Activated naive CD8-positive, alpha-beta T cell (primary cell): ENCODE data around the gene RTBDN.
"Not testable (repeated sequence)": the region's sequence is repeated elsewhere in the genome, so short reads cannot be mapped to it uniquely, and the experiment has no call there.

ENCODE experiments used
- H3K27ac Mint-ChIP-seq: one replicate; pipeline ENCODE4 v1.8.0; 2021; ENCODE audit warnings: mixed read lengths
- H3K27me3 Mint-ChIP-seq: one replicate; pipeline ENCODE4 v1.8.0; 2021; ENCODE audit warnings: mixed read lengths
- H3K36me3 Mint-ChIP-seq: one replicate; pipeline ENCODE4 v1.8.0; 2021; ENCODE audit warnings: mixed read lengths
- H3K4me1 Mint-ChIP-seq: one replicate; pipeline ENCODE4 v1.8.0; 2021; ENCODE audit warnings: low read depth, mixed read lengths
- H3K4me3 Mint-ChIP-seq: one replicate; pipeline ENCODE4 v1.8.0; 2021; ENCODE audit warnings: mild to moderate bottlenecking, mixed read lengths
- H3K9me3 Mint-ChIP-seq: one replicate; pipeline ENCODE4 v1.8.0; 2021; ENCODE audit warnings: low read depth, mixed read lengths

Gene RTBDN

DNA sequence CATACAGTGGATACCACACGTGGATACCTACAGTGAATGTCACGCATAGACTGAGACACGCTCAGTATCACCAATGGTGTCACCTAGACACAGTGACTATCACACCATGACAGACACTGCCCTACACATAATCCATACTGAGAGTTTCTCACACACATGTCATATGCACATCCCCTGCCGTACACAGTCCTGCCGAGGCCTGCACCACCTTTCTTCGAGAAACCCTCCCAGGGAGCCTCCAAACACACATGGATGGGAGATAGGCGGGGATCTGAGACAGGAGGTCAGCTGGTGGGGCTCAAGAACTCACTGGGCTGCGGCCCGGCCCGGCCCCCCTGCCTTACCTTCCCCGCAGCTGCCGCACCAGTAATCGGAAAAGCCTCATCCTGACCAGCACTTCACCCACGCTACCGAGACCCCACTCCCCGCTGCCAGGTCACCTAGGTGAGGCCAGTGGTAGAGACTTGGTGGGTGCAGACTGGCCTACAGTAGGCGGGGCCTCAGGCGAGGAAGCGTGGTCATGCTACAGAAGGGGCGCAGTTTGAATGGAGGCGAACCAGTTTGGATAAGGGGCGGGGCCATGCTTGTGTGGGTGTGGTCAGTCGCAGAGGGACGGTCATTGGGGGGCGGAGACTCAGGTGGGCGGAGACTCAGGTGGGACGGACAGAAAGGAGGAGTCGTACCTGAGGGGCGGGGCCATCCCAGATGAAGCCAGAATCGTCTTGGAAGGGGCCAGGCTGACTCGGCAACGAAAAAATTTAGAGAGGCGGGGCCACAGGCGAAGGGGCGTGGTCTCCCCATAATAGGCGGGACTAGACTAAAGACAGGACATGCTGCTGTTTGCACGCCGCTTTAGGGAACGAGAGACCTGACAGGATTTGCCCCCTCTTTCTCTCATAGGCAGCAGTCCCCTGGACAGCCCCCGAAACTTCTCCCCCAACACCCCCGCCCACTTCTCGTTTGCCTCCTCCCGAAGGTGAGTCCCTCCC, 6.0 kb upstream of the RTBDN start:
- no peaks in the 10 kb centered on the region for H3K9me3 Mint-ChIP-seq
- H3K36me3 Mint-ChIP-seq = peaks cover 3% of the 10 kb centered on the region
- peak overlapping the region; percentile 34 for H3K4me3 Mint-ChIP-seq
- peaks cover 36% of the 10 kb centered on the region for H3K4me1 Mint-ChIP-seq
- H3K27me3 Mint-ChIP-seq = peaks cover 58% of the 10 kb centered on the region
- no peak overlapping the region for H3K27ac Mint-ChIP-seq

DNA sequence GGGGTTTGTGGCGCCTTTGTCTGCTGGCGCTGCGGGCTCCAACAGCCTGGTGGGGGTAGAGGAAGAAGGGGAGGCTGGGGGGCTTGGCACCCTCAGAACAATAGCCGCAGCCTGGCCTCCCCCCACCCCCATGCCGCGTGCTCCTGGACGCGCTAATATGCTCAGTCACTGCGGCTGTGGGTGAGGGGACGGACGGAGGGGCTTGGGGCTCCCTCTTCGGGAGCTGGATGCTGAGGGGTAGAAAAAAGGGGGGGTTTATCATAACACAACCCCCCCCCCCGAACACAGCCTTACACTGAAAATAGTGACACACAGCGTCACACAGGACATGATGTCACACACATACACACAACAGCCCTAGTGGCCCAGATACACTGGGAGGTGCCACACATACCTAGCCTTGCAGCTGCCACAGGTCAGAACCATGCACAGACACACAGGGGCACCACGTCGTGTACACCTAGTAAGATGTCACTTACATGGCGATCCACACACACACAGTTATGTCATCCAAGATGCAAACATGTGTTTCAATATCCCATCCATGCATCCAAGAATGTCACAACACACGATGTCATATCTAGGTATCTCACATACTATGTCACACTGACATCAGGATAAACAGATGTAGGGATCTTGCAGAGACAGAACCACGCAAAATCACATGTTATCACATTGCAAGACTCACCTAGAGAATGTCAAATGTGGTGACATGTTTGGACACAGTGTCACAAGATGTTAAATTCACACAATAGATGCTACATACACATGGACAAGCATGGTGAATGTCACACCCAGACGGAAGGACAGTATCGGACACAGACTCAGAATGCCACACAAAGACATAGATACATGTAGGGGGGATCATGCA, 4.7 kb upstream of the RTBDN start:
- Mint-ChIP-seq H3K4me1 (peaks cover 41% of the 10 kb centered on the region), H3K9me3 (no peaks in the 10 kb centered on the region), H3K4me3 (peak overlapping the region; percentile 84), H3K27ac (no peak overlapping the region), H3K36me3 (peaks cover 3% of the 10 kb centered on the region), H3K27me3 (peaks cover 60% of the 10 kb centered on the region)

DNA sequence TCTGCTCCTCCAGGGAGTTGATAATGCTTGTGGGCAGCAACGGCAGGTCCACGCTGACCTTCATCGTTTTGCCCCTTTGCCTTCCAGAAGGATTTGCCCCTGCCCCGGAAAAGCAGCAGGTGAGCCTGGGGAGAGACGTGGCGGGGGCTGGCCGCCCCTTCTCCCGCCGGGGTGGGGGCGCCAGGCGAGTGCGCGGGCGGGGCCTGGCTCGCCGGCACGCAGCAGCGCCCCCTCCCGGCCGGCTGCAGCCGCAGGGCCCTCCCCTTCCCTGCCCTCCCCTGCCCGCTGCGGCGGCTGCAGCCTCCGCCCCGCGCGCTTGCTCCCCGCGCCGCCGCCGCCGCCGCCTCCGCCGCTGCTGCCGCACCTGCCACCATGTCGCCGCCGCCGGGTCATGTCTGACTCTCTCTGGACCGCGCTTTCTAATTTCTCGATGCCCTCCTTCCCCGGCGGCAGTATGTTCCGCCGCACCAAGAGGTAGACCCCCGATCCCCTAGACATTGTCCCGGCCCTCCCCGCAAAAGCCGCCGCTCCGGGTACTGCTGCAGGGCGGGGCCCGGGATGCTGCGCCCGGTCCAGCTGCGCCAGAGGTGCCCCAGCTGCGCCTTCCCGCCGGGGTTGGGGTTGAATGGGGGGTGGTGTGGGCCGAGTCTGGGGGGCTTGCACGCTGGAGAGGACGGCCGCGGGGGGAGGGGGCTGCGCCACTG, 4.0 kb upstream of the RTBDN start, which contains the start of gene MAST1:
TSS of gene MAST1 (plus strand) at position 334 of the 704 bp plus-strand sequence. CDS start at position 392, 58 bp downstream.
- no peak within 1 kb of the TSS for H3K27ac Mint-ChIP-seq
- peaks cover 59% of the 10 kb centered on the region for H3K27me3 Mint-ChIP-seq
- no peaks in the 10 kb centered on the region for H3K9me3 Mint-ChIP-seq
- peaks cover 3% of the 10 kb centered on the region for H3K36me3 Mint-ChIP-seq
- H3K4me3 Mint-ChIP-seq = peak within 1 kb of the TSS; percentile 84
- H3K4me1 Mint-ChIP-seq = peaks cover 42% of the 10 kb centered on the region

DNA sequence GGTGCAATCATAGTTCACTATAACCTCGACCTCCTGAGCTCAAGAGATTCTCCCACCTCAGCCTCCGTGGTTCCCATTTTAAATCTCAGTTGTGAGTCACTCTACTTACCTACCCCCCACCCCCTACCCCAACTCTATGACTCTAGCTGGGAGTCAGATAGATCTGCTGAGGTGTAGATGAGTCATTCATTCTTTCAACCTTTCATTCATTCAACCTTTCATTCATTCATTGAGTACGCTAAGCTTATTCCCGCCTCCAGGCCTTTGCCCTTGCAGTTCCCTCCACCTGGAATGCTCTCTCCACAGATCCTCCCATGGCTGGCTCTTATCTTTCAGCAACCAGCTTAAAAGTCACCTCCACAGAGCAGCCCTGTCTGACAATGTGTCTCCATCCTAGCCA, 2.8 kb upstream of the RTBDN start:
- H3K9me3 Mint-ChIP-seq = no peaks in the 10 kb centered on the region
- H3K4me3 Mint-ChIP-seq = peak overlapping the region; percentile 38
- no peak overlapping the region for H3K27ac Mint-ChIP-seq
- peaks cover 48% of the 10 kb centered on the region for H3K4me1 Mint-ChIP-seq
- peaks cover 57% of the 10 kb centered on the region for H3K27me3 Mint-ChIP-seq
- H3K36me3 Mint-ChIP-seq = peaks cover 3% of the 10 kb centered on the region

DNA sequence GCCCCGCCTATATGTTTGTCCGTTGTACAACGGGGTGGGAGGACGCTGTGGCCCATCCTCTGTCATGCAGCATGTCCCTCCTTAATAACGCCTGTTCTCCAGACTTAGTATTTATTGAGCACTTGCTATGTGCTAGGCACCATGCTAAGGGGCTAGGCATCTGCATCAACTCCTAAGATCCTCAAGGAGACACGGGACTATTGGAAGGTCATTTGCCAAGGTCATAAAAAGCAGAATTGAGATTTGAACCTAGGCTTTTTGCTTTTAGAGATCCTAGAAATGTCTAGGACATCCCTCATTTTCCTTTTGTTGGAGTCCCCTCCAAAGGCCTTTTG, 2.1 kb upstream of the RTBDN start:
- no peak overlapping the region for H3K4me3 Mint-ChIP-seq
- H3K27ac Mint-ChIP-seq = no peak overlapping the region
- peaks cover 5% of the 10 kb centered on the region for H3K36me3 Mint-ChIP-seq
- H3K4me1 Mint-ChIP-seq = peaks cover 47% of the 10 kb centered on the region
- peaks cover 58% of the 10 kb centered on the region for H3K27me3 Mint-ChIP-seq
- no peaks in the 10 kb centered on the region for H3K9me3 Mint-ChIP-seq

DNA sequence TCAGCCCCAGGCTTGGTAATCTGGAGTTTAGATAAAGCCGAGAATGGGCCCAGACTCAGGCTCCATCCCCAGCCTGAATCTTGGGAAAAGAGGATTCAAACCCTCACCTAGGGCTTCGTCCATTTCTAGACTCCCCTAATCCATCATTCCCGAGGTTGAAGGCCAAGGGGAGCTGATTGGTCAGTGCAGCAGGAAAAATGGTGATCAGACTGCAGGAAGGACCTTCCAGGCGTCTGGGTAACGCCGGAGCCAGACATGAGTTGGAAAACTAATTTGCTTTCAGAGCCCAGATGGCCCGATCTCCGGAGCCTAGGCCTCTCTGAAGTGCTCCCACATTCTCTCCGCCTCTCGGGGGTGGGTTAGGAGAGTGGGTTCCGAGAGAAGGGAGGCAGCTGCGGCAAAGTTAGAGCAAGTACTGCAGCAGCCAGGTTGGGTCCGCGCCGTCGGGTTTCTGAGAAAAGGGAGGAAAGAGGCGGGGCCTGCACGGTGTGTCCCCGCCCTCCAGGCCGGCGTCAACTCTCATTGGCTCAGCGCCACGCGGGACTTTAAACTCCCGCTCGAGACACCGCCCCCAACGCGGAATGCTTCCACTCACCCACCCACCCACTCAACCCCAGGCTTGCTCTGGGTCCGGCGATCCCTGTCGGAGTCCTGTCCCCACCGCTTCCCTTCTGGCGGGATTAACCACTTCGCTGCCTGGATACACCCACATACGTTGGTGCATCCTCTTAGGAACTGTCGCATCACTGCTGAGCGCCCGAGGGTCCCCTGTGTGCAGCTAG, 788 bp upstream of the RTBDN start:
- H3K4me3 Mint-ChIP-seq = peak overlapping the region; percentile 71
- no peaks in the 10 kb centered on the region for H3K9me3 Mint-ChIP-seq
- H3K36me3 Mint-ChIP-seq = peaks cover 5% of the 10 kb centered on the region
- peaks cover 36% of the 10 kb centered on the region for H3K4me1 Mint-ChIP-seq
- peaks cover 59% of the 10 kb centered on the region for H3K27me3 Mint-ChIP-seq
- H3K27ac Mint-ChIP-seq = no peak overlapping the region

DNA sequence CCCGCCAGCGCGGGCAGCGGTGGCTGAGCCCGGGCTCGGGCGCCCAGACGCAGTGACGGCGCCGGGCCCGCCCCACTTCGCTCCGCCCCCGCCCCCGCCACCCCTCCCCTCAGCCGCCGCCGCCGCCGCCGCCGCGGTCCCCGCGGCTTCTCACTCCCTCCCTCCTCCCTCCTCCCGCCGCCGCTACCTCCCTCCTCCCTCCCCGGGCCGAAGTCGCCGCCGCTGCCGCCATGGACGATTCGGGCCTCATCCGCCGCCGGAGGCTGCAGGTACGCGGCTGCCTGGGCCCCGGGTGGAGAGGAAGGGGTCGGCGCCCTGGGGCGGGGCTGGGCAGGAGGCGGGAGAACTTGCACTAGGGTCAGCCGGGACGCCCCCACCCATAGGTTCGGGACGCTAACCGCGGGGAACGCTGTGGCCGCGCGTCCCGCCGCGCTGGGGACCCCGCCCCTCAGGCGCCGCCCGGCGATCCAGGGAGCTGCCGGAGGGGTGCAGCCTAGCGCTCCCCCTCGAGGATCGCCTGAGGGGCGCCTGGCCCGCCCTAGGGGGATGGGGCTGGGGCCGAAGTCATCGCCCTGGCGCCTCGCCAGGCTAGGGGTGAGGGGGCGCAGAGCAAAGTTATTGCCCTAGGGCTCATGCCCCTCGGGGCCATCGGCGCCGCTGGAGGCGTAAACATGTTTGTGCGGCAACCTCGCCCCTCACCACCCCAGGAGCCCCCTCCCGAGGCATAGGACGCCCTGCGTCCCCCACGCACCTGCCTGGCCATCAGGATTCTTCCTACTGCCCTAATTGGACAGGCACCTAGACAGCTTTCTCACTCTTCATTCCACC, 427 bp downstream of the RTBDN start:
- H3K36me3 Mint-ChIP-seq = peaks cover 2% of the 10 kb centered on the region
- H3K4me3 Mint-ChIP-seq = peak overlapping the region; percentile 71
- peaks cover 29% of the 10 kb centered on the region for H3K4me1 Mint-ChIP-seq
- no peaks in the 10 kb centered on the region for H3K9me3 Mint-ChIP-seq
- peaks cover 55% of the 10 kb centered on the region for H3K27me3 Mint-ChIP-seq
- H3K27ac Mint-ChIP-seq = no peak overlapping the region

DNA sequence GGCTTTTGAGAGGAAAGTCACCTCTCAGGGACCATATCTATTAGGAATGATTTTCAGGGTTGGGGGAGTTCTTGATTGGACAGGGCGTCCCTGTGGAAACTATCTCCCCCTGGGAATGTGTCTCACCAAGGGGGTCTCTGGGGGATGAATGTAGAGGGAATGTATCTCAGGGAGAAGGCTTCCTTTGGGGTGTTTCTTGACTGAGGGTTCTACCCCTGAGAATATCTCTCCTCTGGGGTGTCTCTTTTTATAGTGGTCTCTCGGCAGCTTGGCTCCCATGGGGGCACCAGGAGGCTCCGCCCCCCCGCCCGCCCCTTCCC, 1.0 kb downstream of the RTBDN start:
- H3K9me3 Mint-ChIP-seq = no peaks in the 10 kb centered on the region
- H3K27me3 Mint-ChIP-seq = peaks cover 55% of the 10 kb centered on the region
- peak overlapping the region; percentile 48 for H3K4me3 Mint-ChIP-seq
- peaks cover 2% of the 10 kb centered on the region for H3K36me3 Mint-ChIP-seq
- peaks cover 28% of the 10 kb centered on the region for H3K4me1 Mint-ChIP-seq
- H3K27ac Mint-ChIP-seq = peak overlapping the region; percentile 28

DNA sequence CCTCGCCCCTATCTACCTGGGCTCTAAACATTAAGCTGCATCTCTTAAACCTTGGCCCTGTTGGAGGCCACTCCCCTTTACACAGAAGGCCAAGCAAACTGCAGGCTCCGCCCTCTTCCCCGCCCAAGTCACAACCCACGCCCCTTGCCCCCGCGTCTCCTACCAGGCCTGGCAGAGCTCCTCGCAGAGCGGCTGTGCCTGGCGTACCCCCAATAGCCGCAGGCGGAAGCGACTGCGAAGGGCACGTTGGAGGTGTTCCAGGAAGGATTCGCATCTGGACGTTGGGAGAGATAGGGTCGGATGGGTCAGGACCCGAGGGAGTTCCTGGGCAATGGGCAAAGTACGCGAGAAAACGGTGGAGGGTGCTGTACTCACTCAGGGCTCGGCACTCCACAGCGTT, 5.9 kb downstream of the RTBDN start:
- Mint-ChIP-seq H3K4me1 (peaks cover 21% of the 10 kb centered on the region), H3K27me3 (peaks cover 47% of the 10 kb centered on the region), H3K4me3 (no peak overlapping the region)

DNA sequence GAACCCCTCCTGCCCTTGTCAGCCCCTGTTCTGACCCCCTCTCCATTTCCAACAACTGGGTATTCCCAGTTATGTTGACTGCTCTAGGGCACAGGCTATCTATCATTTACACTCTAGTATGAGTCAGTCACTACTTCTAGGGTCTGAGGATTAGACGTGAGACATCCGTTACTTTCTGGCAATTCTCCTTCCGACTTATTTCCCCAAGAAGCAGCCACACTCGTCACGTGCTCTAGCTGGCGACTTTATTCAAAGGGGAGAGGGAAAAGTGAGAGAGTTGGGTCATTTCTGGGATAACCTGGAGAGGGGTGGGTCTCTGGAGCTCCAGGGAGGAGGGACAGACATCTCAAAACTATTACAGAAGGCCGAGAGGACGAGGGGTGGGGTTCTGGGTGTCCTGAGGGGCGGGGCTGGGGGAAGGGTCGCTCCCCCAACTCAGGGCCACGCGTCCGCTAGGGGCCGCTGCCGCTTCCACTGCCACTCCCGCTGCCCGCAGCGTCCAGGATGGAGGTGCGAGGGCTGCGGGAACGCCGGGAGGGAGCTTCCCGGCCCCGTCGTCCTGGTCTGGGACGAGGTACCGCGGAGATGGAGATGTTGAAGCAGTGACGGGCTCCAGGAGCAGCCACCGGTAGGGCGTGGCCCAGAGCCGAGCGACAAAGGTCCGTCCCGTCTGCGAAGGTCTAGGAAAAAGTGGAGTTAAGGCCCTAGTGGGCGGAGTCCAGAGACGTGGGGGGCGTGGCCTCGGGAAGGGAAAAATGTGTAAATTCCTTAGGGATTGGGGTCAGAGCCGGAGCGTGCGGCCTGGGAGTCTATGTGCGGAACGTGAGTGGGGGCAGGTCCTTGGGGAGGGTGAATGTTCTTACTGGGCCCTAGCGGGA, 8.9 kb downstream of the RTBDN start:
- peak overlapping the region; percentile 57 for H3K4me3 Mint-ChIP-seq
- peaks cover 27% of the 10 kb centered on the region for H3K27me3 Mint-ChIP-seq
- no peaks in the 10 kb centered on the region for H3K9me3 Mint-ChIP-seq
- no peak overlapping the region for H3K27ac Mint-ChIP-seq
- peaks cover 3% of the 10 kb centered on the region for H3K36me3 Mint-ChIP-seq
- H3K4me1 Mint-ChIP-seq = peaks cover 8% of the 10 kb centered on the region

More for the DNA sequence above, 5.9 kb downstream of the RTBDN start:
- Mint-ChIP-seq H3K9me3 (no peaks in the 10 kb centered on the region), H3K27ac (no peak overlapping the region), H3K36me3 (peaks cover 2% of the 10 kb centered on the region)

DNA sequence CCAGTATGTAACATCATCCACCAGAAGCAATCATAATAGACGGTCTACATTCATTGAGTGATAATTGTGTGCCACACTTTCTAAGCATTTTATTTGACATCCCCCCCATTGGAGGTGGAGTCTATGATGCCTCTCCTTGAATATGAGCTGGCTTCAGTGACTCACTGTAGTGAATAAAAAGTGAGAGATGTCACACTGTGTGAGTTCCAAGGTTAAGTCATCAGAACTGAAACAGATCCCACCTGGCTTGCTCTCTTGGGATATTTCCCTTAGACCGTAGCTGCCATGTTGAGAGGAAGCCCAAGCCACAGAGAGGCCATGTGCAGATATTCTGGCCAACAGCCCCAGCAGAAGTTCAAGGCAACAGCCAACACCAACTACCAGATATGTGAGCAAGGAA, 12.6 kb downstream of the RTBDN start:
- Mint-ChIP-seq H3K9me3 (no peaks in the 10 kb centered on the region), H3K27ac (no peak overlapping the region), H3K27me3 (peaks cover 17% of the 10 kb centered on the region), H3K4me3 (no peak overlapping the region), H3K36me3 (peaks cover 5% of the 10 kb centered on the region), H3K4me1 (peaks cover 8% of the 10 kb centered on the region)

DNA sequence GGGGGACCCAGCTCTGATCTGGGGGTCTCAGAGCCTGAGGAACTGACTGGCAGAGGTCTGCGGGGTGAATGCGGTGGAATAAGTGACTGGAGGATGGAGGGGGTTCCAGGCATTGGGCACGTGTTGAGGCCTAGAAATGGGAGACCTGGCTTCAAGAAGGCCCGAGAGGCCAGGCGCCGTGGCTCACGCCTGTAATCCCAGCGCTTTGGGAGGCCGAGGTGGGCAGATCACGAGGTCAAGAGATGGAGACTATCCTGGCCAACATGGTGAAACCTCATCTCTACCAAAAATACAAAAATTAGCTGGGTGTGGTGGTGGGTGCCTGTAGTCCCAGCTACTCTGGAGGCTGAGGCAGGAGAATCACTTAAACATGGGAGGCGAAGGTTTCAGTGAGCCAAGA, 16.6 kb downstream of the RTBDN start:
- H3K4me1 Mint-ChIP-seq, H3K27ac Mint-ChIP-seq, H3K27me3 Mint-ChIP-seq, H3K36me3 Mint-ChIP-seq, H3K9me3 Mint-ChIP-seq, H3K4me3 Mint-ChIP-seq: not testable (repeated sequence)

DNA sequence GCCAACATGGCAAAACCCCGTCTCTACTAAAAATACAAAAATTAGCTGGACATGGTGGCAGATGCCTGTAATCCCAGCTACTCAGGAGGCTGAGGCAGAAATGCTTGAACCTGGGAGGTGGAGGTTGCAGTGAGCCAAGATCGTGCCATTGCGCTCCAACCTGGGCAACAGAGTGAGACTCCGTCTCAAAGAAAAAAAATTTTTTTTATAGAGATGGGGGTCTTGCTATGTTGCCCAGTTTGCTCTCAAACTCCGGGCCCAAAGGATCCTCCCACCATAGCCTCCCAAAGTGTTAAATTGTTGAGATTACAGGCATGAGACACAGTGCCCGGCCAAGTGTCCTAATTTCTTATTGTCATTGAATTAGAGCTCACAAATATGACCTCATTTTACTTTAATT, 17.2 kb downstream of the RTBDN start:
- H3K4me1 Mint-ChIP-seq, H3K4me3 Mint-ChIP-seq, H3K27me3 Mint-ChIP-seq, H3K9me3 Mint-ChIP-seq, H3K27ac Mint-ChIP-seq, H3K36me3 Mint-ChIP-seq: not testable (repeated sequence)
